Stimulated activated CD4-positive, alpha-beta T cell treated with anti-CD3 and anti-CD28 coated beads, TNF-alpha, amount 100 ng/mL, for 48 hours (primary cell): ENCODE data around the gene GRAMD1C.
"Not testable (repeated sequence)": the region's sequence is repeated elsewhere in the genome, so short reads cannot be mapped to it uniquely, and the experiment has no call there.

Experiments
- DNase-seq, 3 donors: peaks; one replicate each; pipeline ENCODE4 v3.0.0-alpha.2; 2020; ENCODE audit warnings: low read depth in 3 of 3

Gene GRAMD1C

DNA sequence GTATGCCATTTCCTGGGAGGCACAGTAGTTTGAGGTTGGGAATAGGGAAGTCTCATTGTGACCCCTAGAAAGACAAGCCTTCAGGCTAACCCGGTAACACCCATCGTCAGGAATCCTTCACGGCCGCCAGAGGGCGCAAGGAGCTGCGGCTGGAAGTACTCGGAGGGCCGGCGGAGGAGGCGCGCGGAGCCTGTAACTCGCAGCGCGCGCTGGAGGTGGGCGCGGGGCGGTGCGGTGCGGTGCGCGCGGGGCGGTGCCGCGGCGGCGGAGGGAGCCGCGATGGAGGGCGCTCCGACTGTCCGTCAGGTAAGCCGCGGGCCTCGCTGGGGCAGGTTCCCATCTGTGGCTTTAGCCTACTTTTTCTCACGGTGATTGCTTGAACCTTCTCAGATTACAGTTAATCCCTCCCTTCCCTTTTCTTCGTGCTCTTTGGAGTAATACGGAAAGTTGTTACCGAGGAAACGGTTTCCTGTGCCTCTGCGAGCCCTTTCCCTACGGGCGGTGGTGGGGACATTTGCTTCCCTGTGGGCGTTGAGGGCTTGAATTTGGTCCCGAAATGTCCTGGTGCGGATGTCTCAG is at the start of gene GRAMD1C:
GRAMD1C (plus strand) TSS at position 158 of the 579 bp plus-strand sequence; CDS start at position 280, 122 bp downstream.
- DNase-seq: peak; percentile 70 to 73 (median 71)

DNA sequence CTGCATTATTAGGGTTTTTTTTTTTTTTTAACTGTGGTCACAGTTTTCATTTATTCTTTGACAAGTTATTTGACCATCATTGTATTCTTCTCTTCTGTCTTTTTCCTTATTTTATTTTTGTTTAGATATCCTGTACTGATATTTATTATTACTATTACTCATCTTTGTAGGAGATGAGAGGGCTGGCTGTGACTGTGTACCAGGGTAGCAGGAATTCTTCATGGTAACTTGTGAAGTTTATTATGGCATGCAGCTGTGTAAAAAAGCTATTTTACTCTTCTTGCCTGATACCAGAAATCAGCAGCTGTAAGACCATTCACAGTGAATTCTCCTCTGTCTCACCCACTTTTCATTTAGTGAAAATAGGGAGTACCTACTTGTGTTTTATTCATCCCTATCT is 47.2 kb upstream of the GRAMD1C start:
- no peak for DNase-seq

DNA sequence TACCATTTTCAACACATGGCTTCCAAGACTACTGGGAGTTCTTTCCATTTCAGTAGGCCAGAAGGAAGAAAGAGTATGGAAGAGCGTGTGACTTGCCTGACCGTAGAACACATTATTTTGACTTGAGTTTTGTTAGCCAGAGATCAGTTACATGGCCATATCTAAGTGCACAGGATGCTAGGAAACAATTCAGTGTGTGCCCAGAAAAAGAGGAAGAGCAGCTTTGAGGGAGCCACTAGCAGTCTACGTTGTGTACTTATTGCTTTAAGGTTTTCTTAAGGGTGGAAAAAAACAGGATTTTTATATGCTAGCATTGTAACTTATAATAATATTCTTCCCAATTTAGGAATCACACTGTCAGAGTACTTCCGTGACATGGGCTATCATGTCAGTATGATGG is 44.1 kb upstream of the GRAMD1C start:
- DNase-seq: no peak

DNA sequence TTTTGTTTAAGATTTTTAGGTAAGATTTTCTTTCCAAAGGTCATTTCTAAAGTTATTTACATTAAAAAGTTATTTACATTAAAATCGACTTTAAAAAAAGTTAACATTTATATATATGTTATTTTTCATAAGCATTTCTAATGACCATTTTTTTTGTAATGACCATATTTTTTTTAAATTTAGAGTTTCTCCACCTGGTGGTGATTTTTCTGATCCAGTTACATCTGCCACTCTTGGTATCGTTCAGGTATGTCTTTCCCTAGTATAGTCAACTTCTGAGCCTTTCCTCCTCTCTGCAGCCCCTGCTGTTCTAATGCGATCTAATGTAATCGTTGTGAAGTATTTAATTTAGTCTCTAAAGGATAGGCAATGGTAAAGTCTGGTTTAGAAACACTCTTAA is 42.9 kb upstream of the GRAMD1C start:
- DNase-seq: no peak

DNA sequence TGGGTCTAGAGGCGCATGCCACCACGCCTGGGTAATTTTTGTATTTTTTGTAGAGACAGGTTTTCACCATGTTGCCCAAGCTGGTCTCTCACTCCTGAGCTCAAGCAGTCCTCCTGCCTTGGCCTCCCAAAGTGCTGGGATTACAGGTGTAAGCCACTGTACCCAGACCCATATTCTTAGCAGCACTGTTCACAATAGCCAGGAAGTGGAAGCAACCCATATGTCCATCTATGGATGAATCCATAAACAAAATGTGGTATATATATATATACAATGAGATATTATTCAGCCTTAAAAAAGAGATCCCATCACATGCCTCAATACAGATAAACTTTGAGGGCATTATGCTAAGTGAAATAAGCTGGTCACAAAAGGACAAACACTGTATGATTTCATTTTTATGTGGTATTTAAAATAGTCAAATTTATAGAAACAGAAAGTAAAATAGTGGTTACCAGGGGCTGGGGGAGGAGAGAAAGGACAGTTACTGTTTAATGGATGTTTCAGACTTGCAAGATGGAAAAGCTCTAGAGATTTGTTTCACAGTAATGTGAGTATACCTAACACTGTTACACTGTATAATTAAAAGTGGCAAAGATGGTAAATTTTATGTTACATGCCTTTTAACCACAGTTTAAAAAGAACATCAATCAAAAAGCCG is 35.7 kb upstream of the GRAMD1C start:
- no peak for DNase-seq

DNA sequence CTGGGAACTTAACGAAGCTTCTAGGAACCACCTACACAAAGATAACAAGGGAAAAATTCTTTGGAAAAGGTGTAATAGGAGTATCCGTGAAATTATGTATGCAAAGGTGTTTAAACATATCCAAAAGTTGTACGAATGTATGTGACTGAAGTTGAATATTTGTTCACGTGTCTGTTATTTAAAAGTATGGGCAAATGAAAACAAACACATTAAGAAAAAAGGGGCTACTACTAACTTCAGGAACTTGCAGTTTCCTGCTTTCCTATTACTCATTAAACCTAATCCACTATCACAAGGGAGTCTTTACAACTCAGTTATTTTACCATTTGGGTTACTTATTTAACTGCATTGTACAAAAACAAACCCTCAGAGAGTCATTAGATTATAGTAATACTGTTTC is 33.9 kb upstream of the GRAMD1C start:
- no peak for DNase-seq

DNA sequence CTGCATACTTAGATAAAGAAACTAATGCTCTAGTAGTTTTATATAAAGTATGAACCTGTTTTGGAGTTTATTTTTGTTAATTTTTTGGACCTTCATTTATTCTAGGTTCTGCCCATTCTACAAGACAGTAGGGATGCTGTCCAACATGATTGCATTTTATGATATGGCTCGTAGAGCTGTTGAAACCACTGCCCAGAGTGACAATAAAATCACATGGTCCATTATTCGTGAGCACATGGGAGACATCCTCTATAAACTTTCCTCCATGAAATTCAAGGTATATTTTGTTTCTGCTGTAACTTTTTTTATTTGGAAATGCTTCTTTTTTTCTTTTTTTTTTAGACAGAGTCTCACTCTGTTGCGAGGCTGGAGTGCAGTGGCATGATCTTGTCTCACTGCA is 33.3 kb upstream of the GRAMD1C start:
- DNase-seq: no peak

DNA sequence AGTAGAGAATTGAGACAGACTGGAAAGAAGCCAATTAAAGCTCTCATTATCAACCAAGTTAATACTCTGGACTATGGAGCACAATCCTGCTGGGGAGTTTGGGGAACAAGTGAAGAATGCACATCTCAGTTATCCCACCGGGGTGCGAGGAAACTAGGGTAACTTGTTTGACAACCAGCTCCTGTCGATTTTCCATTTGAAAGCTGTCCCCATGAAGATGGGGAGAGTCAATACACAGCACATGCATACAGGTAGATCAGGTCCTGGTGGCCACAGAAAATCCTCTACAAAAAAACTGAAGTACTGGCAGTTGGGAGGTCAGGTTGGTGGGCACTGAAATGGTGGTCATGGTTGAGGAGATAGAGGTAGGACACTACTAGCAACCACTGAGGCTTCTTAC is 25.7 kb upstream of the GRAMD1C start:
- DNase-seq: no peak

DNA sequence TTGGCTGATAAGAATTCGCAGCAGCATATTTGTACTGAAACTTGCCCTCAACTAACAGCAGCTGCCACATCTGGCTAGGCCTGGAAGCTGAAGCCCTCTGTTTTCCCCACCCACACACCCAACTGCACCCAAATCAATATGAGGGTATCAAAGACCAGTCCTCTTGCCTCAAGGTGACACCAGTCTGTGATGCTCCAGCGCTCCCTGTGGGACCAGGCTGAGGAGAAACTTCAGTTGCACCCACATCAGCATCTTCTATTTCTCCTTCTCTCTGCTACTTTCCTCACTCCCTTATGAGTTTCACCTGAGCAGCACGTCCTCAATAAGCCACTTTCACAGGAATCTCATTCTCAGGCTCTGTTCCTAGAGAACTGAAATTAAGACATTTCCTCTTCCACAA is 18.7 kb upstream of the GRAMD1C start:
- DNase-seq: no peak

DNA sequence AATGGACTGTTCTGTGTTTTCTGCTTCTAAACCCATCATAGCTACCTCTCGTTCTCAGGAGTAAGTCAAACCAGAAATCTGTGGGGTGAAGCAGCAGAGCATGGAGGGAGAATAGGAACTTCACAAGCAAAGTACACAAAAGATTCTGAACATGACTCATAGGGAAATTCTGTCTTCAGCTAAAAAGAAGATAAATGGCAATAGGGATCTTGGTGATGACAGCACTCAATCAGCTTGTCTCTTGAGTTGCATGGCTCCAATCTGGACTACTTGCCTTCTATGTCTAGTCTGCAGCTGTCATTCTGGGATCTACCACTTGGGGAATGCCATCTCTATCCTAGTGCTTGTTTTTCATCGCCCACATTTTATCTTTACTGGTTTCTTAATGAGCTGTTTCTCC is 13.5 kb upstream of the GRAMD1C start:
- DNase-seq: no peak

DNA sequence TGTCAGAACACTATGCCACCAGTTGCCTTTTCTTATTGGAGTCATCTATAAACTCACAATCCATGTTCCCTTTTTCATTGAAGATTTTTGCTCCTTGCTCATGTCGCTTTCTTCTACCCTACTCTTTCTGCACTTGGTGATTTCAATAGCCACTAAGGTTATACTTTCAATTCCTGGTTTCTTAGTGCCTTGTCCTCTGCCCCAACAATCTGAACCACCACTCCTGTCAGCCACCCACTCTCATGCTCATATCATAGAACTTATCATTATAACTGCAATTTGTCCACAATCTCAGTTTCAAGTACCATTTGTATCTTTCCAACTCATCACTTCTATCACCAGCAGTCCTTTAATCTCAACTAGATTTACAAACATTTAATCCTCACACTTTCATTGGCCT is 10.0 kb upstream of the GRAMD1C start:
- DNase-seq: no peak

DNA sequence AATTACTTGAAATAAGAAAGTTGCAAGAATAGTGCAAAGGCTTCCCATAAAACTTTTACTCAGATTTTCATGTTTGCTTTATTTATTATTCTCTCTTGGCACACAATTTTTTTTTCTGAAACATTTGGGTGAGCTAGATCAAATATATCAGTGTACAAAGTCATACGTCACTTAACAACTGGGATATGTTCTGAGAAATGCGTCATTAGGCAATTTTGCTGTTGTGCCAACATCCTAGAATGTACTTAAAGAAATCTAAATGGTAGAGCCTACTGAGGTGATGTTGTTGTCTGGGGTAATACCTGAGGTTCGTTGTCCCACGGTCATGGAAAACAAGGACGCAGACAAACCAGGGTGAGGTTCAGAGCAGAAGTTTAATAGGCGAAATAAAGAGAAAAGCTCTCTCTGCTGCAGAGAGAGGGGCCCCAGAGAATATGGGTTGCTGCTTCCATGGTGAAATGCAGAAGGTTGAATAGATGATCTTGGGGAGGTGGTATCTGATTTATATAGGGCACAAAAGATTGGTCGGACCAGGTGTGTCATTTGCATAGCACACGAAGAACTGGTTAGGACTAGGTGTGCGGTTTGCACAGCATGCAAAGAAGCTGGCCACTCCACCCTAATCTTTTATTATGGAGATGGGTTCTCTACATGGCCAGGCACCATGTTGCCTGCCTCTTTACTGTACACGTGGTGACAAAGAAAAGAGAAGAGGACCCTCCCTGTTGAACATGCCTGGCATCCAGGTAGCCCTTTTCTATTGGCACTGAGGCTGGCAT is 8.8 kb upstream of the GRAMD1C start:
- no peak for DNase-seq

DNA sequence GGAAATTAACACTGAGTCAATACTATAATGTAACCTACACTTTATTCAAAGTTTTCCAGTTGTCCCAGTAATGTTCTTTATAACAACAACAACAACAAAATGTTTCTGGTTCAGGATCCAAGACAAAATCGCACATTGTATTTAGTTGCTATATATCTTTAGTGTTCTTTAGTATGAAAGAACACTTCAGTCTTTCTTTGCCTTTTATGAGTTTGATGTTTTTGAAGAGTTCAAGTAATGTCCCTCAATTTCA is 7.6 kb upstream of the GRAMD1C start:
- DNase-seq: no peak

DNA sequence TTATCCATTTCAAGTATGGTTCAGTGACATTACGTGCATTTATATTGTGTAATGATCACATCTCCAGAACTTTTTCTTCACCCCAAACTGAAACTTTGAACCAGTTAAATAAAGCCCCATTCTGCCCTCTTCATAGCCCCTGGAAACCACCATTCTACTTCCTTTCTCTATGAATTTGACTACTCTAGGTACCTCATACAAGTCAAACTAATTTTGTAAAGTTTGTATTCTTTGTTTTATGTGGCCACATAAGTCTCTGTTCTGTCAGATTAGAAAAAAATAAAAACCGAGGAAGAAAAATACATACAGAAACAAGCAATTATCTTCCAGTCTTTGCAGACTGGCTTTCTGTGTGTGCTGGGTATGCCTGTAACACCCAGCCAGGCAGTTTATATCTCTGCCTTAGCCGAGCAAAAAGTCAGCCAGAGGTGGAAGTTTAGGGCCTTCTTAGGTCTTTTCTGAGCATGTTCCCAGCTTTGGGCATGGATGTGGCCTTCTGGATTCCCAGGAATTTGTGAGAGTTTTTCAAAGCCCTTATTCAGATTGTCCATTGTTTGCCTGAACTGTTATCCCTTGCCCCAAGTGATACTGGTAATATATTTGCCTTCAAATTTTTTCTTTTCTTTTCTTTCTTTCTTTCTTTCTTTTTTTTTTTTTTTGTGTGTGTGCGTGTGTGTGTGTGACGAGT is 6.0 kb upstream of the GRAMD1C start:
- DNase-seq: no peak

DNA sequence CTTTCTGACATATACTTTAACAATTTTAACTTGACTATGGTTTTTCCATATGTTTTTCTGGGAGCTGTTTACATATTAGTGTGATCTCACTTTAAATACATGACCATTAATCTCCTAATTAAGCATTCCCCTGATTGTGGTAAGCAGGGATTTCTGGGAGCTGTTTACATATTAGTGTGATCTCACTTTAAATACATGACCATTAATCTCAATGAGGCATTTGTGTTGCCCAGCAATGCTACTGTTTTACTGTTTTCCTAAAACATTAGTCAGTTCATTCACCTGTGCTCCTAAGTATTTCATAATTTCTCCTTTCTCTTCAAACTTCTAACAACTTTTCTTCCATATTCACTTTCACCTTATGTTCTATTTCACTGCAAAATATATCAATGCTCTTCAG is 3.6 kb upstream of the GRAMD1C start:
- DNase-seq: no peak

DNA sequence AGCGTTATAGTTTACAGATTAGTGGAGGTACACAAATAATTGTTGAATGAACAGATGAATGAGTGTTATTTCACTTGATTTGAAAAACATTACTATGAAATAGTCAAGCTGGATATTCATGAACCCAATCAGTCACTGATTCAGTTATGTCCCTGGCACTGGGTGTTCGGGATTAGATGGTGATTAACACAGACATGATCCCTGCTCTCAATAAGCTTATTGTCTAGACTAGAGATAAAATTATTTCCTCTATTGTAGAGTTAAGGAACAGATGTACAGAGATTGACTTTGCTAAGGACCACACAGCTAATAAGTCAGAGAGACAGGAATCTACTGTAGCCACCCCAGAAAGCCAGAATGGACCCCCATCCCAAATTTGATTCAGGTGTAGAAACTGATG is 963 bp downstream of the GRAMD1C start:
- DNase-seq: no peak

DNA sequence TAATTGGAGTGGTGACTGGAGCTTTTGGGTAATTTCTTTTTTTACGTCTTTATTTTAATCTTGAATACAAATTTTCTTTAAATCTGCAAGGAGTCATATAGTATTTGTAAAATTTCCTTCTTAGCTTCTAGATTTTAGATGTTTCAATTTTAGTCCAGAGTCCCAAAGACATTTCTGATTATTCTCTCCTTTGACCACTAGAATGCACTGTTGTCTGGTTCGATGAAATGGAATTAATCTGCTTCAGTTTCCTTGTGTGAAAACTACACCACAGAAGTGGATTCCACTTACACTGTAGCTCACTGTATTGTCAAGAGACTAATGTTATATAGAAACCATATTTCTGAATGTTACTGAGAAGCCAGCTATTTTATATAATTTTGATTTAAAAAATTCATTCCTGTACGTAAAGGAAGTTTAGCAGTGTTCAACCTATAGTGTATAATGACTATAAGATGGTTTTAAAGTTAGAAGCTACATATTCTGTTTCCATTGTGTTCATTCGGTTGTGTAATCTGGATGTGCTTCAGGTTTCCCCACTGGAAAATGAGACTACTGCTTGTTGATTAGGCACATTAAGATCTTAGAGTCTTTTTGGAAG is 6.1 kb downstream of the GRAMD1C start:
- no peak for DNase-seq

DNA sequence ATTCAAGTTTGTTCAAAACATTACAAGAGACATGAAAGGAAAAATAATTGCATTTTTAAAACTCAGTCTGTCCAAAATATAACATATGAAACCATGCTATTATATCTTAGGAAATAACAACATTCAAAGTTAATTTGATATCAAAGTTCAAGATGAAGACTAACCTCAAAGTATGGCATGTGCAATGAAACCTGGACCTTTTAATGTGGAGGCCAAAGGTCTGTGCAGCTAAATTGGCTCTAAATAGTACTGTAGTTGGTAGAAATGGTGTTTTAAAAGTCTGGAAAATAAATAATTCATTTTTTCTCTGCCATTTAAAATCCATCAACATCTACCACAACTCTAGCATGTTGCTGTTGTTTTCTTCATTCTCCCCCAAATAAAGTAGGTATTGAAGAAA is 8.7 kb downstream of the GRAMD1C start:
- DNase-seq: no peak

DNA sequence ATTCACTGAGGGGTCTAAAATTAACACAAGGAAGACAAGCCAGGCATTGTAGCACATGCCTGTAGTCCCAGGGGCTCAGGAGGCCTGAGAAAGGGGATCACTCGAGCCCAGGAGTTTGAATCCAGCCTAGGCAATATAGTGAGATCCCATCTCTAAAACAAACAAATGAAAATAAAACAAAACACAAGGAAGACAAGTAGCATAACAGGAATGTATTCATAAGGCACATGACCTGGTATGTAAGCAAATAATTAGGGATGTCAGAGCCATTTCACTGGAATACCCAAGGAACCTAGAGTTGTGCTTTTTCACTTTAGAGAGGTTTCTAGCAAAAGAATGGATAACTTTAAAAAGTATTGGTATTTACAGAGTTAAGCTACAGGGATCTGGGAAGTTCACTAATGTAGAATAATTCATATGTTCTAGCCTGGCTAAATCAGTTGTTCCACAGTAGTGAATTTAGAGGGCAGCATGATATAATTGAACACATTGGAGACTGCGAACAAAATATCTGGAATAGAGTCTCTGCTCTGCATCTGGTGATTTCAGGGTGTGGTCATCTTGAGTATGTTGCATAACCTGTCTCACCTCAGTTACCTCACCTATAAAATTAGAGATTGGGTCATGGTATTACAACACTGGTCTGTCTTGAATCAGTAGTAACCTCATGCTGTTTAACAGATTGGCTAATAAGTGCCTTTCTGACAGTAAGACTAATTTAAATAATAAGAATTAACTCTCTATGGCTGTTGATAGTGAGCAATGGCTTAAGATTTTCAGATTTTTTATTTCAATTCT is 9.3 kb downstream of the GRAMD1C start:
- DNase-seq: no peak

DNA sequence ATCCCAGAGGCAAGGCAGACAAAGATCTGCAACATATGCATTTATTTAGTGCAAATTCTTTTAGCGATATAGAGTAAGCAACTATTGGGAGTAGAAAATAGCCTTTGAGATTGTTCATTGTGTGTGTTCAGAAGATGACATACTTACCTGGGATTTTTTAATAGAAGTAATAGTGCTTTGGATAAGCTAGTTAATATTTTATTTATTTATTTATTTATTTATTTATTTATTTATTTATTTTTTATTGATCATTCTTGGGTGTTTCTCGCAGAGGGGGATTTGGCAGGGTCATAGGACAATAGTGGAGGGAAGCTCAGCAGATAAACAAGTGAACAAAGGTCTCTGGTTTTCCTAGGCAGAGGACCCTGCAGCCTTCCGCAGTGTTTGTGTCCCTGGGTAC is 10.5 kb downstream of the GRAMD1C start:
- not testable (repeated sequence) for DNase-seq

DNA sequence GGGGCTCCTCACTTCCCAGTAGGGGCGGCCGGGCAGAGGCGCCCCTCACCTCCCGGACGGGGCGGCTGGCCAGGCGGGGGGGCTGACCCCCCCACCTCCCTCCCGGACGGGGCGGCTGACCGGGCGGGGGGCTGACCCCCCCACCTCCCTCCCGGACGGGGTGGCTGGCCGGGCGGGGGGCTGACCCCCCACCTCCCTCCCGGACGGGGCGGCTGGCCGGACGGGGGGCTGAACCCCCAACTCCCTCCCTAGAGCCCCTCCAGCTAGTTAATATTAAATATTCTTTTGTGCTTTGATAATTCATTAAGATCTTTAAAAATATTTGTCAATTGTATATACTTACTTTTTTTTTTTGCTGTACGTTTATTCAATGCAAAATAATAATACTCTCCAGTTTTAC is 11.3 kb downstream of the GRAMD1C start:
- not testable (repeated sequence) for DNase-seq

DNA sequence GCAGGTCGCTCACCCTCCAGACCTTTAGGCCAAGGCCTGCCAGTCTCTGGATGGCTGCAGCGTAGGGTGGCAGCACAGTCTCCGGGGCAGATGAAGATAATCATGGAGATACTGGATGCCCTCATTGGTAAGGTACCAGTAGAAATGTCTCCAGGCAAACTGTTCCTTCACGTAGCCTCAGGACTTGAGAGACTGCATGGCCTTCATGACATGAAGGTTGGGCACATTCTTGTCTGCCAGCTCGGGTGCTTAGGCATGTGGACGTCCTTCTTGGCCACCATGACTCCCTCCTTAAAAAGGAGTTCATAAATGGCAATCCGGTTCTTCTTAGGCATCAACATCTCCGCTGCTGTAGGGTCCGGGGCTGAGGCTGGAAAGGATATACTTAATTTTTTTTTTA is 11.8 kb downstream of the GRAMD1C start:
- not testable (repeated sequence) for DNase-seq
